HFF-Myc (cell line): ENCODE results near the gene NUP205.
A peak's percentile ranks its signal among the peaks of the same experiment; 100 is the strongest.

ENCODE experiments used
- DNase-seq: peaks from one replicate; pipeline ENCODE4 v3.0.0-alpha.2; 2011; ENCODE audit warnings: low read depth; ENCODE audit errors: extremely low read depth
- H3K4me3 ChIP-seq: replicated peaks from 2 replicates; pipeline ENCODE4 v1.5.1; 2011; ENCODE audit warnings: low read depth, mild to moderate bottlenecking, control low read depth, low read length
- TF ChIP-seq, protein P1 (sequence below): IDR thresholded peaks from 2 replicates; pipeline ENCODE4 v1.5.1; 2012; ENCODE audit warnings: mild to moderate bottlenecking, low read depth, low read length, control low read depth; ENCODE audit errors: missing control alignments

Gene NUP205

DNA sequence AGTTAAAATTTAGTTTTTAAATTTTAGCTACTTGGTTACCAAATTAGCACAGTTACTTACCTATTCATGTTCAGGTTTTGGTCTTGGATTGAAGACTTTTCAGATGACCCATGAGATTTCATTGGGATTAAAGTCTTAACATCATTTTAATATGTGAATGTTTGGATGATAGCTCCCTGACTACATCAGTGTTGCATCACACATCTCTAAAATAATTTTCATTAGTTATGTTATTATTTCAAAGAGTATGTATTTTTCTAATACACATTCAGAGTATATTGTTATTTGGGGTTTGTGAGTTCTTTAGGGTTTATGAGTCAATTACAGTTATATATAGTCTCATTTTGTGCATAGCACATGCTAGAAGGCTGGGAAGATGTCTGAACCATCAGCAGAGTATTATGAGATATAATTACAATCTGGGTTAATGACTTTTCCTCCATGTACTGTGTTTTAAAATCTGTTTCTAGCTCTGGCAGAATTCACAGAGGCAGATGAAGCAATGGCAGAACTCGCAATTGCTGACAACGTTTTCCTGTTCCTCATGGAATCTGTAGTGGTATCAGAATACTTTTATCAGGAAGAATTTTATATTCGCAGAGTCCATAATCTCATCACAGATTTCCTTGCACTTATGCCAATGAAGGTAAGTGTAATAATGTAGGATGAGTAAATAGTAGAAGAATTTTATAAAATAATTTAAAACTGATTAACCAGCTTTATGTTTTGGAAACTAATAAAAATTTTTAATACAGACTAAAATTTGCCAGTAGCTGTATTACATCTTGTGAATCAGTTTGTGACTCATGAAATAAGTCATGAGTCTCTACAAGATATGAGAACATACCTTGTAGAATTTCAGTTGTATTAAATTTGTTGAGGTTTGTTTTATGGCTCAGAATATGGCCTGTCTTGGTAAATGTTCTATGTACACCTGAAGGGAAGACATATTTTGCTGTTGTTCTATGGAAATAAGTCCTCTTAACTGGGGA, 26.9 kb downstream of the NUP205 start:
- H3K4me3 ChIP-seq: no peak overlapping the region
- no peak for DNase-seq
- TF ChIP-seq, protein P1, sequence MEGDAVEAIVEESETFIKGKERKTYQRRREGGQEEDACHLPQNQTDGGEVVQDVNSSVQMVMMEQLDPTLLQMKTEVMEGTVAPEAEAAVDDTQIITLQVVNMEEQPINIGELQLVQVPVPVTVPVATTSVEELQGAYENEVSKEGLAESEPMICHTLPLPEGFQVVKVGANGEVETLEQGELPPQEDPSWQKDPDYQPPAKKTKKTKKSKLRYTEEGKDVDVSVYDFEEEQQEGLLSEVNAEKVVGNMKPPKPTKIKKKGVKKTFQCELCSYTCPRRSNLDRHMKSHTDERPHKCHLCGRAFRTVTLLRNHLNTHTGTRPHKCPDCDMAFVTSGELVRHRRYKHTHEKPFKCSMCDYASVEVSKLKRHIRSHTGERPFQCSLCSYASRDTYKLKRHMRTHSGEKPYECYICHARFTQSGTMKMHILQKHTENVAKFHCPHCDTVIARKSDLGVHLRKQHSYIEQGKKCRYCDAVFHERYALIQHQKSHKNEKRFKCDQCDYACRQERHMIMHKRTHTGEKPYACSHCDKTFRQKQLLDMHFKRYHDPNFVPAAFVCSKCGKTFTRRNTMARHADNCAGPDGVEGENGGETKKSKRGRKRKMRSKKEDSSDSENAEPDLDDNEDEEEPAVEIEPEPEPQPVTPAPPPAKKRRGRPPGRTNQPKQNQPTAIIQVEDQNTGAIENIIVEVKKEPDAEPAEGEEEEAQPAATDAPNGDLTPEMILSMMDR: no peak

DNA sequence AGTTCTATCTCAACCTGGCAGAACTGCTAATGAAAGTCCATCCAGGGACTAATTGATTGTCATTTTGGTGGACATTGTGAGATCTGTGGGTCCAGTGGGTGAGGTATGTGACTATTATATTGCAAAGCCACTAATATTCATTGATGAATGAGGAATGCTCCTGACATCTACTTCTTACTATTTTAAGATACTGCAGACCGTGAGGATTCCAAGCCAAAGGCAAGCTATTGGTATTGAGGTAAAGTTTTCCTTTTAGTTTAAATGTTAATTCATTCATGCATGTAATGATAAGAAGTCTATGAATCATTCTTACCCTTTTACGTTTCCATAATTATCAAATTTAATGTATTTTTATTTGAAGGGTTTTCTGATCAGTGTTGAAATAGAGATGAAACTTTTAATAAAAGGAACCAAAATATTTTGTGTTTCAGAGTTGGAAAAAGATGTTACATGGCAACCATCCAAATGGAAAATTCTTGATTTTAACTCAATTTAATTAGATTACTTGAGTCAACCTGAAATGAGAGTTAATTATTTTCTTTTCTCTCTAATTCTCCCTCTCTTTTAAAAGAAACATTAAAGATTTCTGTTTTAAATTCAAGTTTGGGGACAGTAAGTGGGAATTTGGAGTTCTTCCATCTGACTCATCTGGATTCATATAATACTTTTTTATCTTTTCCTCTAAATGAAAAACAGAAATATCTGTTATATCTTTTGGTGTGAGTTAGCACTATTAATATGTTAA, 39.6 kb downstream of the NUP205 start:
- H3K4me3 ChIP-seq: no peak overlapping the region
- TF ChIP-seq, protein P1: no peak
- DNase-seq: no peak

DNA sequence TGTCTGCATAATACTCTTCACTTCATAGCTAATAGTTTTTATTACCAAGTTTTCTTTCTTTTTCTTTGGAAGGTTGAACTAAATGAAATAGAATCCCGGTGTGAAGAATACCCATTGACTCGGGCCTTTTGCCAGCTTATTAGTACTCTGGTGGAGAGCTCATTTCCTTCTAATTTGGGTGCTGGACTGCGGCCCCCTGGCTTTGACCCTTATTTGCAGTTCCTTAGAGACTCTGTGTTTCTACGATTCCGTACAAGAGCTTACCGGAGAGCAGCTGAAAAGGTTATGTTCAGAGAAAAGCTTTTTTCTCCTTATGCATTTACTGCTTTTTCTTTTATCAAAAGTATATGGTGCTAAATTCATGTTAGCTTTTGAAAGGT, 40.2 kb downstream of the NUP205 start:
- DNase-seq: no peak

DNA sequence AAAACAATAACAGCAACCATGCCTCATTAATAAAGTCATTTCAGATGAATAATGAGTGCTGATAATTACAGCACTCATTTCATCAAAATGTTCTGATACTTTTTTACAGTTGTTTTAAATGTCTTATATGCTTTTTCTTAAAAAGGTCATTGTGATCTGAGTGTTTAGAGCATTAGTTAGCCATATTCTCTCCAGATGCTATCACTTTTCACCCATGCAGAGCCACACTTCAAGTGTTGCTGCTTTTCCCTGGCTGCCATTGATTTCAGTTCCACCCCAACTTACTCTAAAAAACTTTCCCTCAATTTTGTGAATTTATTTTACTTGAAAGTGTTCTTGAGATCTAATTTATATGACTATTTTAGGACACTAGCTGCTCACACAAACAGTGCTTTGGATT, 41.8 kb downstream of the NUP205 start:
- no peak for DNase-seq
- no peak overlapping the region for H3K4me3 ChIP-seq

More for the DNA sequence above, 40.2 kb downstream of the NUP205 start:
- TF ChIP-seq, protein P1: no peak
- no peak overlapping the region for H3K4me3 ChIP-seq

DNA sequence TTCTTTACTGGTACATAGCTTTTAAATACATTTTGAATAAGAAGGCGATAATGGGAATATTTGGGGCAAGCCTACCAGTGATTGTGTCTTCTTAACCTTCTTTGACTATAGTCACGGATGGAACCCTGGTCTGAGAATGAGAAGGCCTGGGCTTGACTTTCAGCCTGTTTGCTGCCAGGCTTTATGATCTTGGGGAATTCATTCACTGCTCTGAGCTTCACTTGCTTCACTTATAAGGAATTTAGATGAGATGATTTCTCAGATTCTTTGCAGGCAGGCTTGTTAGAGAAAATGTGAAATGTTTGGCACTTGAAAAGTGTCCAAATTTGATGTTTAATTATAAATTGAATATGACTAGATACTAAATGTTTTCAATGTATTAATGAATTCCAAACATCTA, 42.5 kb downstream of the NUP205 start:
- TF ChIP-seq, protein P1: no peak
- H3K4me3 ChIP-seq: no peak overlapping the region
- no peak for DNase-seq

More for the DNA sequence above, 41.8 kb downstream of the NUP205 start:
- TF ChIP-seq, protein P1: no peak

DNA sequence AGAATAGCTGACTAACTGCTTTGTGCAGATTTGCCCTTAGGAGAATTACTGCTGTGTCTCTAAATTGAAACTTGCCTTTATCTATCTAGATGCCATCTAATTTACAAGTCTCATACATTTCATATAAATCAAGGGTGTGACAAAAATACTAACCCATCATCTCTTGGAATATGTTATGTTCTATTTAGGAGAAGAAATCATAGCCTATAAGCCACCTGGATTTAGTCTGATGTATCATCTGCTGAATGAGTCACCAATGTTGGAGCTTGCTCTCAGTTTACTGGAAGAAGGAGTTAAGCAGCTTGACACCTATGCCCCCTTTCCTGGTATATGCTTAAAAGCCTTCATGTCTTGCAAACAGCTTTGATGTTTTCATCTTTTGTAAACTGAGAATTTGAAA, 43.5 kb downstream of the NUP205 start:
- no peak overlapping the region for H3K4me3 ChIP-seq
- TF ChIP-seq, protein P1: no peak
- peak; percentile 5 for DNase-seq
